Measurements from ENCODE around the gene OSBPL9. TPM values are rescaled to one million over a fixed set of nuclear protein-coding genes. Genes with fewer than 3 reads are reported as not detected.

OSBPL9 gene
- total RNA-seq, 2 donors from 2014 or later, result 60.0 to 60.8 TPM

- Histone ChIP-seq H3K4me1 (no peaks in the 10 kb centered on the region), H3K27ac (no peak overlapping the region), H3K27me3 (no peaks in the 10 kb centered on the region), H3K4me3 (no peak overlapping the region), H3K36me3 (no peaks in the 10 kb centered on the region), H3K9me3 (no peaks in the 10 kb centered on the region)
- no peak for DNase-seq (ENCODE audit: low spot score)
- no peak for TF ChIP-seq CTCF (IDR thresholded peaks at IDR 0.05)
Measured at GRCh38 chr1:51708911-51709760, 92.2 kb downstream of the OSBPL9 start.

- no peak overlapping the region for H3K27ac ChIP-seq
- no peaks in the 10 kb centered on the region for H3K4me1 ChIP-seq
- H3K27me3 ChIP-seq, result no peaks in the 10 kb centered on the region
- no peaks in the 10 kb centered on the region for H3K36me3 ChIP-seq
- no peak for DNase-seq (ENCODE audit: low spot score)
- TF ChIP-seq CTCF (IDR thresholded peaks at IDR 0.05), result no peak
- no peaks in the 10 kb centered on the region for H3K9me3 ChIP-seq
- no peak overlapping the region for H3K4me3 ChIP-seq
Measured at GRCh38 chr1:51709951-51710350, 93.1 kb downstream of the OSBPL9 start.

- Histone ChIP-seq H3K9me3 (no peaks in the 10 kb centered on the region), H3K4me3 (no peak overlapping the region), H3K36me3 (no peaks in the 10 kb centered on the region), H3K4me1 (no peaks in the 10 kb centered on the region), H3K27me3 (no peaks in the 10 kb centered on the region), H3K27ac (no peak overlapping the region)
- no peak for TF ChIP-seq CTCF (IDR thresholded peaks at IDR 0.05)
- no peak for DNase-seq (ENCODE audit: low spot score)
Measured at GRCh38 chr1:51712590-51712989, 95.7 kb downstream of the OSBPL9 start.

- Histone ChIP-seq H3K4me3 (no peak overlapping the region), H3K36me3 (no peaks in the 10 kb centered on the region), H3K9me3 (no peaks in the 10 kb centered on the region), H3K4me1 (no peaks in the 10 kb centered on the region), H3K27me3 (no peaks in the 10 kb centered on the region), H3K27ac (no peak overlapping the region)
- no peak for DNase-seq (ENCODE audit: low spot score)
- TF ChIP-seq CTCF (IDR thresholded peaks at IDR 0.05), result no peak
Measured at GRCh38 chr1:51714374-51715019, 97.6 kb downstream of the OSBPL9 start.

- Histone ChIP-seq H3K4me1 (no peaks in the 10 kb centered on the region), H3K27ac (no peak overlapping the region), H3K27me3 (no peaks in the 10 kb centered on the region), H3K36me3 (no peaks in the 10 kb centered on the region), H3K4me3 (no peak overlapping the region), H3K9me3 (no peaks in the 10 kb centered on the region)
- TF ChIP-seq CTCF (IDR thresholded peaks at IDR 0.05), result no peak
- DNase-seq (ENCODE audit: low spot score), result no peak
Measured at GRCh38 chr1:51715369-51715768, 98.5 kb downstream of the OSBPL9 start.
